NCI-H1930 (cell line): ENCODE measurements around the gene DOCK2.
"Not testable (repeated sequence)": the region's sequence is repeated elsewhere in the genome, so short reads cannot be mapped to it uniquely, and the experiment has no call there.

Experiments
- DNase-seq, 2 experiments: peaks; one replicate each; lab custom pipeline; 2025; lab: John Stamatoyannopoulos, UW

Gene DOCK2

DNA sequence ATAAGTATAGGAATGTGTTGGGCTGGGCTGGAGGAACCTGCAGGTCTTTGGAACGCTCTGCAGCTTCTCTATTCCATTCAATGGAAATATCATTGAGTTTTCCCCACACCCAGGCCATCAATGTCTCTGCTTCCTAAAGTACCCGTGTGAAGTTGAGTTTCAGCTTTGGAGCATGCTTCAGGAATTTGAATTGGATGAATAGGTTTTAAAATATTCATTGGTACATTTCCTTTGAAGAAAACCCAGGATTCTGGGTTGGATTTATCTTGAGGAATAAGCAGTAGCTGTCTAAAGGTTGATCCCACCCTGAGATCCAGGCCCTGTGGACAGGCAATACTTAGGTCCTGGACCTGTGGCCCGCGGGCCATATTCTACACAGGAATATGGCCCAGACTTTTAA lies 306.0 kb downstream of the DOCK2 start:
- DNase-seq: no peak

DNA sequence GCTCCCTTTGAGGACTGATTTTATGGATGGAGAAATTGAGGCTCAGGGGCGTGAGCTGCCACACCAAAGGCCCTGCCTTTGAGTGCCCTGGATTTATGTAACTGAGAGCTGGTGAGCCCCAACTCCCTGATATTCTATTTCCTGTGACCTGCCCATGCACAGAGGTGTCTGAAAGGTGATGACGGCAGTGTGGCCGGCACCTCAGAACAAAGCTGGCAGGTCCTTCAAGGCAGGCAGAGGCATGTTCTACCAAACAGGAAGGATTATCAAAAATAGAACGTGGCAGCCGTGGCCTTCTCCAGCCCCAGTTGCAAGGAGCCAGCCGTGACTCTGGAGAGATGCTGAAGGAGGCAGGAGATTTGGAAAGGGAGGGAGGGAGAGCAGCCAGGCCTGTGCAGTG lies 307.0 kb downstream of the DOCK2 start:
- DNase-seq: no peak

DNA sequence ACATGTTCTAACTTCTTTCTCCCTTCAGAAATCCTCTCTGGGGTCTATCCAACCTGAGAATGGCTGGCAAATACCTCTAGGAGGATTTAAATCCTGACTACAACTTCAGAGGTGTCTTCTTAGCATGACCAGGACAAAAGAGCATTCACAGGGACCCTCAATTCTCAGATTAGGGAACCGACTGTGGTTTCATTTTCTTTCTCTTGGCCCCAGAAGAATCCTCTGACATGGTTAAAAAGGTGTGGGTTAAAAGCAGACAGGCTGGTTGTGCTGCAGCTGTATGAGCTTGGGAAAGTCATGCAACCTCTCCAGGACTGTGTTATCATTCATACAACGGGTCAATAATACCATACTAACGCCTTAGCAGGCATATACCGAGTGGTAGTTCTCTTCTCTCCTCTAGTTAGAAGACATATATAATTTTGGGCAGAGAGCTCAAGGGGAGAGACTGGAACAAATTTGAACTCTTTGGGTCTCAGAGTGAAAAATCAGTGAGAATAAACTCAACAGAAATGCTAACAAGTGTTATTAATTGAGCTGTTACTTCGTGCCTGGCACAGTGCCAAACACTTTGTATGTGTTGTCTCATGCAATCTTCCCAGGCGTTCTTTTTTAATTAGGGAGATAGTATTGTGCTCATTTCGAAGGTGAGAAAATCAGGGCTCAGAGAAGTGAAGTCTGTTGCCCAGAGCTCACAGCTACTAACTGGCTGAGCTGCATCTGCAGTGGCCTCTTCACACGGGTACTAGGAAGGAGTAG lies 308.0 kb downstream of the DOCK2 start:
- DNase-seq: no peak

DNA sequence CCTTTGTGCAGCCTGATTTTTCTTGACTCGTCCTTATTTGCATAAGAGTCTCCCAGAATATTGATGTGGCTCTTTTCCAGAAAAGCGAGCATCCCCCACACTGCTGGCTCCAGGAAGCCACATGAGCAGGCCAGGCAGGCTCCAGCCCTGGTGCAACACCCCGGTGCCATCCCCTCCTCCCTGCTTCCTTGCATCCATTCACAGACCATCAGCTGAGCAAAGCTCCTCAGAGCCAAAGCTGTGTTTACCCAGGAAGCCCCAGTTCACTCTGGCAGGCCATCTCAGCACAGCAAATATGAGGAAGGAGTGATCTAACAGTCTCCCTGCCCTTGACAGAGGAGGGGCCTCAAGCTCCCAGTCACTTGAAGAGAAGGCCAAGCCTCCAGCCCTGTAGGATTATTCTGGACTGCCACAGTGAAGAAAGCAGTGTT lies 308.8 kb downstream of the DOCK2 start:
- DNase-seq: no peak

DNA sequence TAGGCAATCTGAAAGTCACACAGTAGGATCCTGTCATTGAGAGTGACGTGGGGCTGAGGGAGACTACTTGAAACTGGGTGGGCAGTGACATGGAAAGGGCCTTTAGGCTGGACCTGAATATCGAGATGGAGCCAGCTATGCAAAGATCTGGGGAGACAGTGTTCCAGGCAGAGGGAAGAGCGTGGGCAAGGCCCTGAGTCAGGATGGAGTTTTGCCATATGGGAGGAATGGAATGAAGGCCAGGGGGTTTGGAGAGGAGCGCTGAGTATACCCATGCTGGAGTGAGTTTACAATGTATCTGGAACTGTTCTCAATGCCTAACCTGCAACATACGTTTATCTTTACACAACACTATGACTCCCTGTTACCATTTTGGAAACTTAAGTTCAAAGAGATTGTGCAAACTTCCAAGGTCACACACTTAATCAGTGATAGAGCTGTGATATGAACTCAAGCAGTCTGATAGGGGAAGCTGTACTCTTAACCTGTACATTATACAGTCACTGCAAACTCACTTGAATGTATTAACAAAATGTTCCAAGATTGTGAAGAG lies 309.7 kb downstream of the DOCK2 start:
- no peak for DNase-seq

DNA sequence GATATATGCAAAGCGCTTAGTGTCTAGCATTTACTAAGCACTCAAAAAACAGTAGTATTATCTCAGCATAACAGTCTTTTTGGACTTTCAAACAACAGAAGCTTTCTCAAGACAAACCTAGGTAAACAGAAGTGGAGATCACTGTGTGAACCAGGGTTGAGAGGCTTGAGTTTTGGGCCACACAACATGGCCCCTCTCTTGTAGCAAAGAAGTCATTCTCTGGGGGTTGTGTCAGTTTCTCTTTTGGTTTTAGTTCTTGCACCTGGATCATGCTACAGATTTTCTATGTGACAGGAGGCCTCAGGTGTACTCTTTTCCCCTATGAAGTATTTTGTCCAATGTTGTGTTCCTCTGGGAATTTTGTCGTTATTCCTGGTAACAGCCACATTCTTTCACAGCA lies 313.3 kb downstream of the DOCK2 start:
- DNase-seq: no peak

DNA sequence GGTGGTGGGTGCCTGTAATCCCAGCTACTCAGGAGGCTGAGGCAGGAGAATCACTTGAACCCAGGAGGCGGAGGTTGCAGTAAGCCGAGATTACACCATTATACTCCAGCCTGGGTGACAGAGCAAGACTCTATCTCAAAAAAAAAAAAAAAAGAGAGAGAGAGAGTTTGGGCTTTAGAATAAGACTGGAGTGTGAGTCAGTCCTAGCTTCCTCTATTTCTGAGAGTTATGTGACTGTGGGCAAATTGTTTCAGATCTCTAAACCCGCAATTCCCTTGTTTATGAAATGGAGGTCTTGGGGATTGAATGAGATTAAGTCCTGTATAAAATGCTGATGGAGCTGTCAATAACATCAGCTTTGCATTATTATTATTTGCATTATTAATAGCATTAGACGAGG lies 316.1 kb downstream of the DOCK2 start:
- not testable (repeated sequence) for DNase-seq

DNA sequence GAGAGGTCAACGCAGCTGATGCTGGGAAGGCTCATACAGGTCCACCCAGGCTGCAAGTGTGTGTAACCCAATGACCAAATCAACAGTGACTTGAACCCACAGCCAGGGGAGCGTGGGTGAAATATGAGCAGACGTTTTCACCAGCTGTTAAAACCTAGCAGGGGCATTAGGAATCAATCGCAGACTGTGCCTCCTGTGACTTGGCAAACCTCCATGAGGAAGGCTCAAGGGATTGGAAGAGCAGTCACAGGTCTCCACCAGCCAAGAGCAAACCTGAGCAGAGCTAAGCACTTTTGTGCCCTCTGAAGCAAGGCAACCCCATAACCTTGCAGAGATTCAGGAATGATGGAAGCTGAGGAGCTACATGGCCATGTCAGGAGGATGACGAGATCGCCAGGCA lies 317.7 kb downstream of the DOCK2 start:
- no peak for DNase-seq

- no peak for DNase-seq
These were observed 319.1 kb downstream of the DOCK2 start for GRCh38 chr5:169956126-169956525.

GRCh38 chr5:169956756-169957155 lies 319.7 kb downstream of the DOCK2 start:
- DNase-seq: no peak

DNA sequence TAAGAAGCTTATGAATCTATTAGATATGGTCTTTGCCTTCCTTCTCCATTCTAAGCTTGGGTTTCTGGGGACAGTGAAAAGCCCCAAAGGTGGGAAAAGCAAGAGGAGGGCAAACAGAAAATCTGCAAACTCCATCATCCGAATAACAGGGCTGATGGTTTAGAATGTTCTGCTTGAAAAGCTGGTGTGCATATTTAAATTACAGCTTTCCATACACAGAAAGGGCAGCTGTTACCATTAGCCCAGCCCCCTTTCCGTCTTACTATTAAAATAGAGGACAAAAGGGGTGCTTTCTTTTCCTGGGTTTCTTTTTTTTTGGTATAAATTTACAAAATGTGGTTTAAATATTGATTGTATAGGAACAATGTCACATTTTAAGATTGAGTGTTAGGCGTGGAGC lies 321.2 kb downstream of the DOCK2 start:
- DNase-seq: no peak

DNA sequence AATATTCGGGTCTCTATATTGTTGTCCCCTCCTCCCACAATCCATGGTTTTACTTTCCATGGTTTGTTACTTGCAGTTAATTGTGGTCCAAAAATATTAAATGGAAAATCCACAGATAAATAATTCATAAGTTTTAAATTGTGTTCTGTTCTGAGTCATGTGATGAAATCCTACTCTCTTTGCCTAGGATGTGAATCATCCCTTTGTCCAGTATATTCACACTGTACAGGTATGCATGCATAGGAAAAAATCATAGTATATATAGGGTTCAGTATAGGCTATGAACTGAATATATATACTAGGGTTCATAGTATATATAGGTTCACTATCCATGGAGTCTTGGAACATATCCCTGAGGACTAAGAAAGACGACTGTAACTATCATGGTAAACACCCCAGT lies 323.6 kb downstream of the DOCK2 start:
- DNase-seq: no peak

- no peak for DNase-seq
These were observed 327.2 kb downstream of the DOCK2 start for GRCh38 chr5:169964246-169964645.

DNA sequence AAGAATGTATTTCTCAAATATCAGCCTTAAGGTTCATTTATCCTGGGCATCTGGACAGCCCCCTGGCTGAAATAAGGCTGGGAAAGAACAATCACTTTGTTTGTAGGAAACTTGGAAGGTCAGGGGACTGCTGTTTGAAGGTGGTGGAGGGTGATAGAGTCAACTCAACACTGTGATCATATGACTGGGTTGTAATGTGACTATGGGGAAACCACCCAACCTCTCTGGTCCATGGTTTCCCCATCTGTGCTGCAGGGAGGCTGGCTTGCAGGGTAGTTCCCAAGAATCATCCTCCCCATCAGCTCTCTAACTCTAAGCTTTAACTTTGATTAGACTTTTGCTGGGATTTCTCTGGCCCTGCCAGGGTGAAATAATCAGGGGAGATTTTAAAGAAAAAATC lies 333.3 kb downstream of the DOCK2 start:
- DNase-seq: no peak

- no peak for DNase-seq
These were observed 334.1 kb downstream of the DOCK2 start for GRCh38 chr5:169970911-169971765.

DNA sequence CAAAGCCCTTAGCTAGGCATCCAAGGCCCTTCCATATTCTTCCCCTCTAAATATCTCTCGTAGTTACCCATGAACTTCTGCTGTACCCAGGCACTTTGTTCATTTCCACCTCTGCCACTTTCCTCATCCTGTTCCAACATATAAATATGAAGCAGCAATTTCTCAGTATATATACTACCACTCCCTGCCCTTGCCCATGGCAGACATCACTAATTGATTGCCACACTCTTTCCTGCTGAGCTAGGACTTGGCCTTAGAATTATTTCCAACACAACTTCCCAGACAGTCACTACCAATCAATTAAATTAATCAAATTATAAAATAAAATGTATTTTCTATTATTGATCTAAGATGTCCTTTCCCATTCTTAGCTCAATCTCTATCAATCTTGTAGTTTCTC lies 334.7 kb downstream of the DOCK2 start:
- DNase-seq: no peak

- no peak for DNase-seq
These were observed 336.0 kb downstream of the DOCK2 start for GRCh38 chr5:169973056-169973455.

DNA sequence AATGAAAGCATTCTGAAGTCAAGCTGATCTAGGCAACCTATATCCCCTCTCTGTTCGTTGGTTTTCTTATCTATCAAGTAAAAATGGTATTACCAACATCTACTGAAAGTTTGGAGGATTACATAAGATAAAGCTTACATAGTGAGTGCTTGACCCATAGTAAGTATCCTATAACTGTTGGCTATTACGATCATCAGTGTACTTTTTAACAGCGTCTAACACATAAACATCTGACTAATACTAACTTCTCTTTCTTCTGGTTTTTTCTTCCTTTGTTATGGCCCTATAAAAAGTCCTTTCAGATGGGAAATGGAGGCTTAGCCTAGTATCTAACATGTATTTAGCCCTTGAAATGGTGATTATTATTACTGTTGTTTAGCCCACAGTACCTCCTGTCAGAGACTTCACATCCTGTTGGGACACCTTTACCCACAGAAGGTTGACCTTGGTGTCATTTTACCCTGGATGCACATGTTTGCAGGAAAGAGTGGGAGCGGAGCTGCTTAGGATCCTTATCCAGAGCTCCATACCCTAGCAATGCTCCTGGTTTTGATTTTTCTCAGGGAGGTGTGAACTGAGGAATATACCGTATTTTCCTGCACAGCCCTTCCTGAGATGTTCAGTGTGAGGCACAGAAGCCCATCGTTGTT lies 337.2 kb downstream of the DOCK2 start:
- no peak for DNase-seq

DNA sequence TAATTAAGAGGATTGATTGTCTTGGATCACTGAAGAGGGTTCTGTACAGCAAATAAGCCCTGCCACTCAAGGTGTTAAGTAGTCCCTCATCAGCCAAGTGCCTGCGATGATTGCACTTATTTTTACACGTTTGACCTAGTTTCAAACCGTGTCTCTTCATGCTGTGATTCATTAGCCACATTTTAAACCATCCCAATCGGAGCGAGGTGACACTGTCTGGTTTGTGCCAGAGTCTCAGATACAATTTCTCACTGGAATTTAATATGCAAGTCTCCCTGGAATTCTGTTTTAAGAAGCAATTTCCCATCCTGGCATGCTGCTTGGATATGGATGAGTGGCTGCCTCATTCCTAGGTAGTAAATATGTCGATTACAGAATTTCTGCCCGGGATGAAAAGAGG lies 341.6 kb downstream of the DOCK2 start:
- no peak for DNase-seq

- DNase-seq: no peak
These were observed 342.8 kb downstream of the DOCK2 start for GRCh38 chr5:169979871-169980270.

GRCh38 chr5:169980418-169981053 lies 343.5 kb downstream of the DOCK2 start, which contains the start of gene INSYN2B:
Gene INSYN2B (minus strand): TSS chr5:169980495. CDS start chr5:169883898, 96,597 bp downstream.
- DNase-seq: peak; percentile 30 to 61

GRCh38 chr5:169988206-169988605 lies 351.1 kb downstream of the DOCK2 start:
- no peak for DNase-seq
